K562 (cell line): ENCODE data around the gene CEACAM7. TPM values are rescaled to one million over a fixed set of nuclear protein-coding genes. Genes with fewer than 3 reads are reported as not detected.
A peak's percentile ranks its signal among the peaks of the same experiment; 100 is the strongest.

Experiments
- ATF3 ChIP-seq, 2 experiments: fragments of 450-650 bp in 1 of 2; sonication (generic) in 1 of 2; formaldehyde crosslinking in 1 of 2; IDR thresholded peaks in 1 of 2; conservative IDR thresholded peaks in 1 of 2; 2 replicates each; pipeline versions ENCODE4 v1.6.1 to v1.8.1; 2016 to 2023; ENCODE audit warnings: mild to moderate bottlenecking in 2 of 2, moderate library complexity in 2 of 2, inconsistent platforms in 1 of 2, missing genetic modification reagents in 1 of 2
- BCL6 ChIP-seq: fragments of 250-450 bp; sonication (Bioruptor Pico); IDR thresholded peaks from 2 replicates; pipeline ENCODE4 v1.4.0; 2020
- BRD9 ChIP-seq: fragments of 450-650 bp; IDR thresholded peaks from 2 replicates; pipeline ENCODE4 v1.6.1; 2018; ENCODE audit warnings: low read depth; ENCODE audit not compliant: partially characterized antibody
- CHD4 ChIP-seq: fragments of 200-600 bp; sonication (generic); IDR thresholded peaks from 3 replicates; pipeline ENCODE4 v1.6.1; 2012; ENCODE audit warnings: low read depth, mild to moderate bottlenecking, mixed read lengths, low read length, inconsistent platforms; ENCODE audit not compliant: insufficient read depth, insufficient replicate concordance, poor library complexity, severe bottlenecking
- DLX4 ChIP-seq: fragments of 250-450 bp; sonication (Bioruptor Pico); IDR thresholded peaks from 2 replicates; pipeline ENCODE4 v1.6.1; 2021; ENCODE audit warnings: mild to moderate bottlenecking
- FOXP4 ChIP-seq: sonication (generic); formaldehyde crosslinking; IDR thresholded peaks from 2 replicates; pipeline ENCODE4 v1.8.0; 2022; ENCODE audit warnings: mild to moderate bottlenecking, missing genetic modification reagents, borderline replicate concordance
- GABPB1 ChIP-seq: sonication (generic); formaldehyde crosslinking; IDR thresholded peaks from 2 replicates; pipeline ENCODE4 v1.8.0; 2022; ENCODE audit warnings: mild to moderate bottlenecking, missing genetic modification reagents
- RAD21 ChIP-seq, 2 experiments: fragments of 250-450 bp in 1 of 2; fragments of 450-650 bp in 1 of 2; sonication (Bioruptor Pico) in 1 of 2; formaldehyde crosslinking in 1 of 2; IDR thresholded peaks in 1 of 2; conservative IDR thresholded peaks in 1 of 2; 2 replicates each; pipeline versions ENCODE4 v1.4.0 to v1.8.0; 2020 to 2022; ENCODE audit warnings: mild to moderate bottlenecking in 2 of 2, moderate library complexity in 1 of 2
- RFX7 ChIP-seq: fragments of 250-450 bp; sonication (Bioruptor Pico); IDR thresholded peaks from 2 replicates; pipeline ENCODE4 v1.5.1; 2021; ENCODE audit warnings: mild to moderate bottlenecking
- SAFB ChIP-seq: fragments of 200-400 bp; formaldehyde crosslinking; IDR thresholded peaks from 2 replicates; pipeline ENCODE4 v1.6.1; 2017; ENCODE audit warnings: low read depth, low read length, borderline replicate concordance
- SP2 ChIP-seq: IDR thresholded peaks from 2 replicates; pipeline ENCODE4 v1.6.1; 2011; ENCODE audit warnings: mild to moderate bottlenecking, low read depth, low read length, moderate library complexity; ENCODE audit not compliant: poor library complexity, severe bottlenecking; ENCODE audit errors: extremely low read depth
- THAP12 ChIP-seq: fragments of 250-450 bp; sonication (Bioruptor Pico); IDR thresholded peaks from 2 replicates; pipeline ENCODE4 v1.9.0; 2021; ENCODE audit warnings: mild to moderate bottlenecking, inconsistent platforms
- ZFP1 ChIP-seq: fragments of 450-650 bp; formaldehyde crosslinking; IDR thresholded peaks from 2 replicates; pipeline ENCODE4 v1.4.0; 2020; ENCODE audit warnings: mild to moderate bottlenecking, mixed read lengths
- ZNF77 ChIP-seq: fragments of 250-450 bp; sonication (Bioruptor Pico); IDR thresholded peaks from 2 replicates; pipeline ENCODE4 v1.5.0; 2020
- ZNF79 ChIP-seq: fragments of 250-450 bp; sonication (Bioruptor Pico); IDR thresholded peaks from 2 replicates; pipeline ENCODE4 v1.4.0; 2020; ENCODE audit warnings: low read depth, mild to moderate bottlenecking, moderate library complexity
- polyA plus RNA-seq, 8 experiments: library from polyadenylated mRNA; depleted of rRNA in 4 of 8; stranded (reverse) in 5 of 8; unstranded in 3 of 8; fragments of >200 nt; fragmentation: Nextera tagmentation in 2 of 8; fragmentation: Illumina TruSeq in 1 of 8; extraction: Ambion mirVana in 2 of 8; extraction: Trizol in 1 of 8; gene quantifications; 2 replicates each; pipeline versions ENCODE4 v1.2.1 to v1.2.3, GENCODE V29; 2011 to 2014; ENCODE audit warnings: inconsistent platforms in 1 of 8, missing spikeins in 1 of 8
- total RNA-seq, 7 experiments: library from RNA; depleted of rRNA in 6 of 7; stranded (reverse); fragments of >200 nt in 6 of 7; fragmentation: Illumina TruSeq in 2 of 7; extraction: Trizol in 2 of 7; gene quantifications; 2 replicates each; pipeline versions ENCODE4 v1.2.1 to v1.2.3, GENCODE V29; 2011 to 2021; ENCODE audit warnings: low replicate concordance in 1 of 7
- TF ChIP-seq, protein P1 (sequence below): sonication (generic); formaldehyde crosslinking; IDR thresholded peaks from 2 replicates; pipeline ENCODE4 v1.8.1; 2023; ENCODE audit warnings: mild to moderate bottlenecking, missing genetic modification reagents
- TF ChIP-seq, protein P2 (sequence below): fragments of 450-650 bp; IDR thresholded peaks from 2 replicates; pipeline ENCODE4 v1.6.1; 2016

The CEACAM7 gene
- total and polyA plus RNA-seq, 9 of the 15 experiments (the other 6 are each of a cell fraction or from before 2014, with no cell fraction given), result not detected

GRCh38 chr19:41706741-41707501, 18.9 kb upstream of the CEACAM7 start (continued):
- TF ChIP-seq ZNF79 (CRISPR knock-in tag) (no peak), SP2 (no peak), DLX4 (CRISPR knock-in tag) (no peak), GABPB1 (CRISPR knock-in tag) (no peak), ATF3 (IDR thresholded peaks at IDR 0.05) (no peak), ATF3 (CRISPR knock-in tag; conservative IDR thresholded peaks at IDR 0.05) (no peak), ZFP1 (CRISPR knock-in tag) (no peak), CHD4 (no peak), FOXP4 (CRISPR knock-in tag) (no peak), THAP12 (CRISPR knock-in tag) (peak; percentile 30; the same call in 1 of the 2 replicates), RFX7 (CRISPR knock-in tag) (no peak), BRD9 (no peak), SAFB (no peak), BCL6 (CRISPR knock-in tag) (no peak), RAD21 (CRISPR knock-in tag; conservative IDR thresholded peaks at IDR 0.05 in 1 of 2, IDR thresholded peaks at IDR 0.05 in 1 of 2) (peak; percentile 47 to 64; a peak in 3 of 4 replicates), ZNF77 (no peak)
- TF ChIP-seq, protein P1, sequence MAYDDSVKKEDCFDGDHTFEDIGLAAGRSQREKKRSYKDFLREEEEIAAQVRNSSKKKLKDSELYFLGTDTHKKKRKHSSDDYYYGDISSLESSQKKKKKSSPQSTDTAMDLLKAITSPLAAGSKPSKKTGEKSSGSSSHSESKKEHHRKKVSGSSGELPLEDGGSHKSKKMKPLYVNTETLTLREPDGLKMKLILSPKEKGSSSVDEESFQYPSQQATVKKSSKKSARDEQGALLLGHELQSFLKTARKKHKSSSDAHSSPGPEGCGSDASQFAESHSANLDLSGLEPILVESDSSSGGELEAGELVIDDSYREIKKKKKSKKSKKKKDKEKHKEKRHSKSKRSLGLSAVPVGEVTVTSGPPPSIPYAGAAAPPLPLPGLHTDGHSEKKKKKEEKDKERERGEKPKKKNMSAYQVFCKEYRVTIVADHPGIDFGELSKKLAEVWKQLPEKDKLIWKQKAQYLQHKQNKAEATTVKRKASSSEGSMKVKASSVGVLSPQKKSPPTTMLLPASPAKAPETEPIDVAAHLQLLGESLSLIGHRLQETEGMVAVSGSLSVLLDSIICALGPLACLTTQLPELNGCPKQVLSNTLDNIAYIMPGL (CRISPR knock-in tag), result 0 out of 2 replicates have a peak, but pooled peaks have one; percentile 41
- TF ChIP-seq, protein P2, sequence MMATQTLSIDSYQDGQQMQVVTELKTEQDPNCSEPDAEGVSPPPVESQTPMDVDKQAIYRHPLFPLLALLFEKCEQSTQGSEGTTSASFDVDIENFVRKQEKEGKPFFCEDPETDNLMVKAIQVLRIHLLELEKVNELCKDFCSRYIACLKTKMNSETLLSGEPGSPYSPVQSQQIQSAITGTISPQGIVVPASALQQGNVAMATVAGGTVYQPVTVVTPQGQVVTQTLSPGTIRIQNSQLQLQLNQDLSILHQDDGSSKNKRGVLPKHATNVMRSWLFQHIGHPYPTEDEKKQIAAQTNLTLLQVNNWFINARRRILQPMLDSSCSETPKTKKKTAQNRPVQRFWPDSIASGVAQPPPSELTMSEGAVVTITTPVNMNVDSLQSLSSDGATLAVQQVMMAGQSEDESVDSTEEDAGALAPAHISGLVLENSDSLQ, result peak; percentile 51; the same call in 1 of the 2 replicates
